Measurements from ENCODE around the gene FBXO3.
"Not testable (repeated sequence)": the region's sequence is repeated elsewhere in the genome, so short reads cannot be mapped to it uniquely, and the experiment has no call there.

Gene FBXO3

DNA sequence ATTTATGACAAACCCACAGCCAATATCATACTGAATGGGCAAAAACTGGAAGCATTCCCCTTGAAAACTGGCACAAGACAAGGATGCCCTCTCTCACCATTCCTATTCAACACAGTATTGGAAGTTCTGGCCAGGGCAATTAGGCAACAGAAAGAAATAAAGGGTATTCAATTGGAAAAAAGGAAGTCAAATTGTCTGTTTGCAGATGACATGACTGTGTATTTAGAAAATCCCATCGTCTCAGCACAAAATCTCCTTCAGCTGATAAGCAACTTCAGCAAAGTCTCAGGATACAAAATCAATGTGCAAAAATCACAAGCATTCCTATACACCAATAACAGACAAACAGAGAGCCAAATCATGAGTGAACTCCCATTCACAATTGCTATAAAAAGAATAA is 46.8 kb downstream of the FBXO3 start:
- DNase-seq (ENCODE audit: low spot score): not testable (repeated sequence)

DNA sequence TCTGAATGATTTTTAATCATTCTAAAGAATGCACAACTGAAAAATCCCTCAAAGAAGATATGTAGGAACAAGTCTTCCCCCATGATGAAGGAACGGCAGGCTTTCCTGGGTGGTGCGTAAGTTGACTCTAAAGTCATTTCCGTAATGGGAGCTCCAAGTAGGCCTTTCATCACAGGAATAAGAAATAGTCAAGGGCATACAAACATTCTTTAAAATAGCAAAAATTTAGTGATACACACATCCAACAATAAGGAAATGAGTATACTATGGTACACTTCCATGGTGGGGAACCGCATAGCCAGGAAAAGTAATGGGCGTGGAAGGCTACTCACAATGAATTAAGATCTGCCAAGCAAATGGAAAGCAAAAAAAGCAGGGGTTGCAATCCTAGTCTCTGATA is 48.8 kb downstream of the FBXO3 start:
- no peak for DNase-seq (ENCODE audit: low spot score)

DNA sequence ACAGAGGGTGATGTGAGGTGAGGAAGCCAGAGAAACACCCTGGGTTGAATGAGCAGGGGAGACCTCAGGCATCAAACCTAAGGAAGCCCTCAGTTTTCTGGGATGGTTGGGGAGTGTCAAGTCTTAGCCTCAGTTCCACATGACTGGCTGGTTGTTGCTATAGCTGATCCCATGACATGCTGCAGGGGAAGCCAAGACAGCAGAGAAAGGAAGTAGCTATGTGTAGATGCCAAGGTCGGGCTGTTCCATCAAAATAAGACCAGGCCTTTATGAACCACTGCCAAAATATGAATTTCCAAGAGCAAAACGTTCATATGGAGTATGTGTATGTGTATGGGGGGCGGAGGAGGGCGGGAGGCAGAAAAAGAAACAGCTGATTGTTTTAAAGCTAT is 49.7 kb downstream of the FBXO3 start:
- DNase-seq (ENCODE audit: low spot score): no peak

DNA sequence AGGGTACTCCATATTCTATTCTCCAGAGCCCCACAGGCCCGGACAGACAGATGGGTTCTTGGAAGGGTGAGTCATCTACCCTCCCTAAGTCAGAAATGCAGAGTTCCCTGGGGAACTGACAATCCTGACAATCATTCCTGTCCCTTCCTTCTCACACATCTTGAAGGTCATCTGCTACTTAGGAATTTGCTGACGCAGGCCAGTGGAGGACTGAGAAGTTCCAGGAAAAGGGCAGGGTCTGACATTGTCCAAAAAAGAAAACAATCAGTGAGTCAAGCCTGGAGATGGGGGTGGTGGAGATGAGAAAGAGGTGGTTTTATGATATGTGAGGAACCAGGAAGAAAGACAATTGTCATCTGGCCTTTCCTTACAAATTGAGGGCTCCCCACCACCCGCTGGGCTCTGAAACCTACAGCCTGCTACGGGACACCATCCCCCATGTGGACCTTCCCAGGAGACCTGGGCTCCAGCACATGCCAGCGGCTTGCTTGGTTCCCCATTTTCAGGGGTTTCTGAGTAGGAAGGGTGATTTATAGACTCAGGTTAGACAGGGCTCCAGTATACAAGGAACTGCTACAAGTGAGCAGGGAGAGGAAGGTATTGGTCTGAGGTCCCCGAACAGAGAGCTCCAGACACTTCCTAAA is 51.0 kb downstream of the FBXO3 start:
- no peak for DNase-seq (ENCODE audit: low spot score)

DNA sequence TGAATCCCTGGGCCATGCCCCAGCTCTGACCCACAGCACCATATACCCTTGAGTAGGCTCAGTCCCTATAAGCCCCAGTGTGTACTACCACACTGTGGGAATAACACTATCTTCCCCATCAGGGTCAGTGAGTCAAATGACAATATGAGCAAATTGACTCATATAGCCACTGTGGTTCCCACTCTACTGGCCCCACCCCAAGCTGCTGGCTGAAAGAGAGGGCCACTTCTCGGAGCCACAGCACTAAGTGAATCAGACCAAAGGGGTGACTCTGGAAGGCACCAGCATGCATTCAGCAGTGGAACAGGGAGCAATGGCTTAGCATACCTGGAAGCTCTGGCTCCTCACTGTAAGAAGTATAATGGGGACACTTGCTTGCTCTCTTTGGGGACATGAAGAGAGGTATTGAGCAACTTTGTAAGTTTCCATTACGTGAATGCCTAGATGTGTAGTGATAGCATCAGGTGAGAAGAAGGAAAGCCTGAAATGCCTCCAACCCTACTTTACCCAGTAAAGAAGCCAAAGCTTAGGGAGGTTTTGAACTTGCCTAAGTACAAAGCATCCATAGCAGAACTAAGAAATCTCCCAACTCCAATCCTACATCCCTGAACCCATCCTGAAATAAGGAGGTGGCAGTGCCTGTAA is 51.6 kb downstream of the FBXO3 start:
- DNase-seq (ENCODE audit: low spot score): no peak

DNA sequence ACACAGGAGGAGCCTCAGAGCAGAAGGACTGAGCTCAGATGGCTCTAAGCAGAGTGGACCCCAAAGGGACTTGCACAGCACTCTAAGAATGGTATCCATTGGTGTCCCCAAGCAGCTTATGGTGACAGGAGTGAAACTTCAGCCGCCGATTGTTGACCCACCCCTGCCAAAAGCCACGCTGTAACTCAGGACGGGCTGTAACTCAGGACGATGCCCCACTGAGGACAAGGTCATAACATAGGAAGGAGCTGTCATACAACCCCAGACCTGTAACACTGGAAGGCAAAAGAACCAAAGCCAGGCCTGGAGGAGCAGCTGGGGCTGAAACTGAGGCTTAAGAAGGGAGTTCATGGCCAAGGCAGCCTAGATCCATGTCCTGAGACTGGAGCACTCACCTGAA is 52.3 kb downstream of the FBXO3 start:
- DNase-seq (ENCODE audit: low spot score): no peak

DNA sequence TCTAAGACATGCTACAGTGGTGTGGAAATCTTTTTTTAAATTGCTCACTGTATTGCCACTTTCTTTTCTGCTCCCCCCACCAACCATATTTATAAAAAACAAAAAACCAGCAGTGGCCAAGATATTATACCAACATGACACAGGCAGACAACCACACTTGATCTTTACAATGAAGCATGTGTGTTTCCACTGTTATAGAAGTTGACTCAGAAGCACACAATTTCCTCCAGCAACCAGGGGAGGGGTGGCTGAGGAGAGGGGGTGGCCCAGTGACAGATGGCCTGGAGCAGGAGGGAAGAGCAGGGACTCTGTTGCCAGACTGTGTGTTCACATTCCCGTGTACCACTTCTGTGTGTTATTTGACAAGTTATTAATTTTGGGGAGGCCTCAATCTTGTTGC is 52.9 kb downstream of the FBXO3 start:
- no peak for DNase-seq (ENCODE audit: low spot score)

DNA sequence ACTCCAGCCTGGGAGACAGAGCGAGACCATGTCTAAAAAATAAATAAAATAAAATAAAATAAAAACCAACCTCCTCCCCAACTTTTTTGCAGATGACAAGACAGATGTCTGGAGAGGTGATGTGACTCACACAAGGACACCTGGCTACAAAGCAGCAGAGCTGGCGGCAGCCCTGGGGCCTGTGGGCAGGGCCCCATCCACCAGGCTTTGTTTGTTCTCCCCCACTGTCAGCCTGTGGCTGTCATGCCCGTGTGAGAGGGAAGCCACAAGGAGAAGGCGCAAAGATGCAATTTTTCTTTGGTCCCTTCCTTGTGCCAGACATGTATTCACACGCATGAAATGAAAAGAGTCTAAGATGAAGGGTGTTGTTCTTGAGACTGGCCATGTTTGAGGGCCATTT is 54.7 kb downstream of the FBXO3 start:
- DNase-seq (ENCODE audit: low spot score): no peak

DNA sequence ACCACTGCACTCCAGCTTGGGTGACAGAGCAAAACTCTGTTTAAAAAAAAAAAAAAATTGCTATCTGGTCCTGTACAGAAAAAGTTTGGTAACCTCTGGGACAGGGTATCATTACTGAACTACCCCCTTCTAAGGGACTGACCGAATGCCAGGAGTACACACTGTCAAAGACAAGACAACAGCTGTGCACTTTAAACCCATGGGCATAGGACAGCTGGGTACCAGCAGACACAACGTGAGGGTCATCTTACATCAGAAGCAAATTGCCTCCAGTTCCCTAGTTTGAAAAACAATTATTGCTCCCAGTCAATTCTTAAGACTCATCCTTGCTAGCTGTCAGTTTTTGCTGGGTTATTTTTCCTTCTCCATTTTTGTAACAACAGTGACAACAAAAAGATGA is 55.9 kb downstream of the FBXO3 start:
- DNase-seq (ENCODE audit: low spot score): no peak

DNA sequence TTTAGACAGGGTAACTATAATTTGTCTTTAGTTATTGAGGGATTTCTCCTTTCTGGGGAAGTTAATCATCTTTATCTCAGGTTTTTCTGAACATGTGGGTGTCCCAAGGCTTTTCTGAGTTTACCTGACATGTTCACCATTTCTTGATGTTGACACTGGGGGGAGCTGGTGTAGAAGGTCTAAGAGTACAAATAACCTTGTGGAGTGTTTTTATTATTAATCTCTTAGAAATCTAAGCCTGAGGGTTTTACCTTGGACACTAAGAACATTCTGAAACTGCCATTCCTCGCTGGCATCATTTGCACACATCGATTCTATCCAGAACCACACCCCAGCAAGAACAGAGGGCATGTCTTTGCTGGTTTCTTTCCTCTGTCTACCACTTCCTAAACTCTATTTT is 58.1 kb downstream of the FBXO3 start:
- DNase-seq (ENCODE audit: low spot score): peak; percentile 37

DNA sequence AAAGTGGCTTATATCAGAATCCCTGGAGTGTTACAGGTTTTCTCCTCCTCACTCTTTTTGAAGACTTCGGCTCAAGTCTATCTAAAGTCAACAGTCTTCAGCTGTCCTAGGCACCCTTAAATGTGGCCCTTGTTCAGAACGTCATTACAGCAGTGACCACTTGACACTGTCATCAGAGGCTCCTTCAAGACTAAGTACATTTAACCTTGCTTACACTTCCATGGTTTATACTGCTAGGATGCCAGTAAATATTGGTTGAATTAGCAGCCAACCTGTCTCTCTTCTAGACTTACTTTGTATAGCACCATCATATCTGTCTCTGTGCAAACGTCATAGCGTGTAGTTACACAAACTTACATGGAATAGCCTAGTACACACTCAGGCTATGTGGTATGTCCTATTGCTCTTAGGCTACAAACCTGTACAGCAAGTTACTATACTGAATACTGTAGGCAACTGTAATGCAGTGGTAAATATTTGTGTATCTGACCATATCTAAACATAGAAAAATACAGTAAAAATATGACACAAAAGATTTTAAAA is 60.4 kb downstream of the FBXO3 start:
- DNase-seq (ENCODE audit: low spot score): no peak

DNA sequence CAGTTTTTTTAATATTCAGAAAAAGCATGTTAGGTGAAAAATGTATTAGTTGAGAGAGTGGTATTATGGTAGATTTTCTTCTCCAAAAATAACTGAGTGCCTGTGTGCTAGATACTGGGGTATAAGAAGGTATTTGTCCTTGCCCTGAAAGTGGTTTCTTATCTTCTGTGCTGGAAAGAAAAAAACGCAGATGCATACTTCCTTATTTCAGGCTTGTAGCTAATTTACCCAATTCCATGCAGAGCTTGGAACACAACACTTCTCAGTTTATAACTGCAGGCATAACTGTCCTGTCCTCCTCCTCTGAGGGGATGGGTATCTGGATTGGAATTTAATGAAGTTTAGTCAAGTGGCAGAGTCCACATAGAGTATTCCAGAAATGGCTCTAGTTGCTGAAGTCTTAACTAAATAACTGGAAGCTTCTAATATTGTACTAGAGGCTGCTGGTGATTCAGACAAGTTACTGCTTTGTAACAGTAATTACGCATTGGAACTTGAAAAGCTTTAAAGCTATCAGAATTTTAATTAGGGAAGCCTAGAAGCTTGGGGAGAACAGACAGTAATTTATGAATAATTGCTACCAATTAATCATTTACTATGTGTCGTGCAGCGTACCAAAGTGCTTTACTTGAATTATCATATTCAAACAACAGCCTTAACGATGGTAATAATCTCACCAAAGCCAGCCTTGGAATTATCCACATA is 61.0 kb downstream of the FBXO3 start:
- DNase-seq (ENCODE audit: low spot score): no peak

DNA sequence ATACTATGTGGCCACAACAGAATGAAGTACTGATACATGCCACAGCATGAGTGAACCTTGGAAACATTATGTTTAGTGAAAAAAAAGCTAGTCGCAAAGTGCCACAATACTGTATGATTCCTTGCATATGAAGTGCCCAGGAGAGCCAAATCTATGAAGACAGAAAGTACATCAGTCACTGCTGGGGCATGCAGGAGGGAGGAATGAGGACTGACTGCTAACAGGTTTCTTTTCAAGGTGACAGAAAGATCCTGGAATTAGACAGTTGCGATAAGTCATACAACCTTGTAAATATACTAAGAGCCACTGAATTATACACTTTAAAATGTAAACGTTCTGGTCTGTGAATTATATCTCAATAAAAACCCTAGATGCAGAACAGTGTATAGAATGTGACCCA is 61.9 kb downstream of the FBXO3 start:
- DNase-seq (ENCODE audit: low spot score): no peak

DNA sequence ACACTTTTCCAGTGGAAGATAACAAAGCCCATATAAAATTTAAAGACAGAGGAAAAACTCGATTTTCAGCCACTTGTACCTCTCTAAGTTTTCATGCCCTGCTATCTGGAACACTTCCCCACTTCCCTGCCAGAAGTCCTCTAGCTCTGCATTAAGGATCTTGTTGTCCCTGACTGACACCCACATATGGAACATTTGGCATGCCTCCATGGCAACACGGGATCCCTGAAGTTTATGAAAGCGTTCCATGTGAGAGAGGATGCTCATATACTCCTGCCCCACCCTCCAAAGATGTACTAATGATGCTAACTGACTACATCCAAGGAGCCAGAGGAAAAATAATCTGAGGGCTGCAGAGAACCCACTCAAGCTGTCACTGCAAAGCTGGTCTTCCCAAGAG is 64.9 kb downstream of the FBXO3 start:
- DNase-seq (ENCODE audit: low spot score): no peak

DNA sequence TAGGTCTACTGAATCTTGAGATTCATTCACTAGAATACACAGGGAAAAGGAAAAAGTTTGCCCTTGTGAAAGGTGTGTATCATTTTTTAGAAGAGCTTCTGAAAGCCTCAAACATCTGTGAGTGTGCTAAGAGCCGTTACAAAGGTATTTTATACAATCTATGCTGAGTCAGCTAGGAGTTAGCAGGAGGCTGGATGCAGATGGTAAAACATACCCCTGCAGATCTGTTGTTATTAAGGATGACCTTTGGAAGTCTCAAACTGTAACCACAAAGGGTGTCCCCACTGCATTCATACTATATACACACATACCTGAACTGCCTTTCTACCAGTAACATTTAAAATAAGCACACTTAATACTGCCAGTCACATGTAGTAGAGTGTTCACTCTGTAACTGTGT is 65.3 kb downstream of the FBXO3 start:
- no peak for DNase-seq (ENCODE audit: low spot score)

DNA sequence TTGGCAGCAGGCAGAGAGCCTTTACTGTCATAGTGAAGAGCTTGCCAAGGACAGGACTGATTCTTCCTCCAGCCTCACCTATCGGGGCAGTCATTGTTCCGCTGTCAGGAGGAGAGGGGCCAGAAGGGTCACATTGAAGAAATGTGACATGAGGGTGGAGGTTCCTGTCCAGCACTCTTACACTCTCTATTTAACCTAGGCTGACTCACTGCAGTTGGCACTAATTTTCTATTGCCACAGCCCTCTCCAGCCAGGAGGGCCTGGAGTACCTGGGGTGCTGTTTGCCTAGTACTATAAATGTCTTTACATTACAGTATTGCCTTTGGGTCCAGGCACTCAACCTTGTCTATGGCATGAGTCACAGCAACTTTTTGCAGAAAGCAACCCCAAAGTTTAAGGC is 66.5 kb downstream of the FBXO3 start:
- not testable (repeated sequence) for DNase-seq (ENCODE audit: low spot score)

DNA sequence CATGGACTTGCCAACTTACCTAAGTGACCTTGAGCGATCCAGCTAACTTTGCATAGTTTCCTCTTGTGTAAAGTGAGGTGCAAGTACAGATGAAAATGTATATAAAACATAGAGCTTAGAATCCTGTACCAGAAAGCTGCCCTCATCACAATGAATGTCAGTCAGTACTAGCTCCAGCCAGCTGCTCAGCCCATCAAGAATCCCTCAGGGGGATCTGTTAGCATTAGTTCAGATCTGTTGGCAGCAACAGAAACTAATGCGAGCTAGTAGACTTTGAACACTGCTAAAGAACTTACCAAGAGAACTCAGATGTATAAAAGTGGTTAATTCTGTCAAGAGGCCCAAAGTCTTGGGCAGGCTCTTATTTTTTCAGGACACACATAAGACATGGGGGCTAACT is 67.4 kb downstream of the FBXO3 start:
- no peak for DNase-seq (ENCODE audit: low spot score)

DNA sequence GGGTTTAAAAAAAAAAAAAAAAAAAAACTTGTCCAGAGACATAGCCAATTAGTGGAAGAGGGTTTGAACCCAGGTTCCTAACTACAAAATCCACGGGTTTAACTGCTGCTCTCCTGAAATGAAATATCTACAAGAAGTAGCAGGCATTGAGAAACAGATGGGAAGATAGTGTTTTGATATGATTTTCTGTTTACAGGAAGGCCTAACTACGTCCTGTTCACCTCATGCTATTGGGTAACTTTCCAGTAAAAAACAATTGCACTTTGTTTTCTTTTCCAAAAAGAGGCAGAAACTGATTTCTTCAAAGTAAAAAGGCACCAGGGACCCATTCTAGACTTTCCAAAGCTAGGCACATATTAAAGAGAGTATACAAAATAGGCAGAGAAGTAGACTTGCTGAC is 67.8 kb downstream of the FBXO3 start:
- DNase-seq (ENCODE audit: low spot score): no peak

DNA sequence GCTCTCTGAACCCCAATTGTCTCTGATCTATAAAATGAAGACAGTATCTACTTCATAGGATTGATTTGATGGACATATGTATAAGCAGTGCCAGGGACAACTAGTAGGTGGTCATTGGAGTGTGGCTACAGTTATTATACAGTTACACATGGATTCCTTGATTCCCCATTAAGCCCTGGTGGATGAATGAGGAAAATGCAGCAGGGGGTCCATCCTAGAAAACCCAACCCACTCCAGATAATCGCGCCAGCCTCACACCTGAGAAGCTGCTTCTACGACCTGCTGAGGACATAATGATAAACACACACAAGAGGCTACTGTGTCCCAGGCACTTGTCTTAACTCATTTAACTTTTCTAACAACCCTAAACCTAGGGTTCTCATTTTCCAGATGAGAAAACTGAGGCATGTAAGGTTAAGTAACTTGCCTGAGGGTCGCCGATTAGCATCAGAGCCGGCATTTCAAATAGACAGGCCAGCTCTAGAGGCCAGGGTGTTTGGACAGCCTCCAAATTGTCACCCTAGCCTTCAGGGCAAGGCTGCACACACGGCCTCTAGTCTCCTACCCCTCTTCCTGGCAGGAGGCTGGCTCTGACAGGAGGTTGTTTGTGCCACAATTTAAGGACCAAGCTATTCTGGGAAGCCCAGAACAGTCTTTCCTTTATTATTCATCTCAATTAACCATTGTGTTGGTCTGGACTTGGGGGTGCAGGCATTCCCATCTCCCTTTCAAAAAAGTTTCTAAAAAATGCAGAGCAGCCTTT is 69.9 kb downstream of the FBXO3 start:
- no peak for DNase-seq (ENCODE audit: low spot score)

DNA sequence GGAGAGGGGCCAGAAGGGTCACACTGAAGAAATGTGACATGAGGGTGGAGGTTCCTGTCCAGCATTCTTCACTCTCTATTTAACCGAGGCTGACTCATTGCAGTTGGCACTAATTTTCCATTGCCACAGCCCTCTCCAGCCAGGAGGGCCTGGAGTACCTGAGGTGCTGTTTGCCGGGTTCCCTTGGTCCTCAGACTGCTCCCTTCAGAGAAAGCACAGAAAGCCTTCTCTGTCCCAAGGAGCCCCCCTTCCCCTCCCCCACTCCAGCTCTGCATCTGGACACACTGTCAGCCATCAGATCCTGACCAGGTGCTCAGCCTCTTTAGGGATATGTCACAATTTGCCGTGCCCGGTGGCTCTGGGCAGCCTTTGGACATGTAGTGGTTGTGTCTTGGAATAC is 70.5 kb downstream of the FBXO3 start:
- no peak for DNase-seq (ENCODE audit: low spot score)

DNA sequence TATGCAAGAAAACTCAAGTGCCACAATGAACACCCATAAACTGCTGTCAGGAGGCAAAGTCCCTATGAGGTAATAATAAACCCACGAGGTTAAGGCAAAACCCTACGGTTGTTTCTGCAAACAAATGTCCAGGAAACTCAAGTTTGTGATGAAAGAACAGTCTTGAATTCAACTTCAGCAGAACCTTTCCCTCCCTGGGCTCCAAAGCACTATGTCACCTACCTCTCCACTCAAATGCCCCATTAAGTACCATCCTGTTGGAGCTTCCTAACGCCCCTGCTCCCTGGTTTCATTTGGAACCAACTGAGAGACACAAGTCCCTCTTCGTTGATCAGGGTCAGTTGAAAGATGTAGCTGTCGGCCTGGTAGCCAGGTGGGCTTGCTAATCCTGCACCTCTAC is 71.1 kb downstream of the FBXO3 start:
- DNase-seq (ENCODE audit: low spot score): no peak
